ENCODE measurements around the gene CFAP157.

CFAP157 gene

DNA sequence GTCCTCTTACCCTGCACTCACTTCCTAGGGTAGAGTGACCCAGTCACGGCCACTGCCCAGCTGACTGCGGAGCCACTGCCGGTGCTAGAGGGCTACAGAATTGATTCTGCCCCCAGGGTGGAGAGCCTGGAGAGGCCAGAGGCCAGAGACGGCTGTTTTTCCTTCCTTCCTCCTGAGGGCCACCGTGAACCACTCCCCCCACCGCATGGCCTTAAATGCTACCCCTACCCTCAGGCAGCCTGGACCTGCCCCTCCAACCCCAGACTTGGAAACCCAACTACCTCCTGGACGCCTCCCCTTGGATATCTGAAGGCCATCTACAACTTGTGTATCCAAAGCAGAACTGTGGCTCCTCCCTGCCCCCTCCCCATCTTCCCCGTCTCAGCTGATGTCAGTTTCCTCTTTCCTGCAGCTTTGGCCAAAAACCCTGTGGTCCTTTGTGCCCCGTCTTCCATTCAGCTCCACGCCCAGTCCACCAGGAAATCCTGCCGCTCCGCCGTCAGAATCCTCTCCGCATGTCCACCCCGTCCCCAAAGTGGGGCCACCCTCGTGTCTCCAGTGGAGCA is 55.4 kb downstream of the CFAP157 start:
- Histone ChIP-seq H3K9ac (ENCODE audit: low read length) (no peak overlapping the region), H3K9me2 (replicated peaks; ENCODE audit: insufficient read depth, low read length) (no peaks in the 10 kb centered on the region), H3K27ac (ENCODE audit: low read depth, low read length) (no peak overlapping the region), H3K4me3 (ENCODE audit: insufficient read depth, low read length, poor library complexity, severe bottlenecking) (no peak overlapping the region), H3K4me2 (ENCODE audit: low read depth, low read length, poor library complexity, severe bottlenecking) (no peak overlapping the region), H3K27me3 (ENCODE audit: low read length) (no peaks in the 10 kb centered on the region), H3K36me3 (ENCODE audit: low read length) (no peaks in the 10 kb centered on the region), H2AFZ (ENCODE audit: low read depth, low read length, severe bottlenecking) (no peak overlapping the region), H3F3A (ENCODE audit: insufficient read depth) (no peaks in the 10 kb centered on the region), H3K9me3 (ENCODE audit: insufficient read depth, low read length) (no peaks in the 10 kb centered on the region), H3K79me2 (ENCODE audit: insufficient read depth, low read length) (no peaks in the 10 kb centered on the region), H4K20me1 (ENCODE audit: low read depth, low read length) (no peaks in the 10 kb centered on the region)
- TF ChIP-seq EZH2phosphoT487 (conservative IDR thresholded peaks at IDR 0.05; ENCODE audit: low read length), result no peak
- TF ChIP-seq, protein P1, sequence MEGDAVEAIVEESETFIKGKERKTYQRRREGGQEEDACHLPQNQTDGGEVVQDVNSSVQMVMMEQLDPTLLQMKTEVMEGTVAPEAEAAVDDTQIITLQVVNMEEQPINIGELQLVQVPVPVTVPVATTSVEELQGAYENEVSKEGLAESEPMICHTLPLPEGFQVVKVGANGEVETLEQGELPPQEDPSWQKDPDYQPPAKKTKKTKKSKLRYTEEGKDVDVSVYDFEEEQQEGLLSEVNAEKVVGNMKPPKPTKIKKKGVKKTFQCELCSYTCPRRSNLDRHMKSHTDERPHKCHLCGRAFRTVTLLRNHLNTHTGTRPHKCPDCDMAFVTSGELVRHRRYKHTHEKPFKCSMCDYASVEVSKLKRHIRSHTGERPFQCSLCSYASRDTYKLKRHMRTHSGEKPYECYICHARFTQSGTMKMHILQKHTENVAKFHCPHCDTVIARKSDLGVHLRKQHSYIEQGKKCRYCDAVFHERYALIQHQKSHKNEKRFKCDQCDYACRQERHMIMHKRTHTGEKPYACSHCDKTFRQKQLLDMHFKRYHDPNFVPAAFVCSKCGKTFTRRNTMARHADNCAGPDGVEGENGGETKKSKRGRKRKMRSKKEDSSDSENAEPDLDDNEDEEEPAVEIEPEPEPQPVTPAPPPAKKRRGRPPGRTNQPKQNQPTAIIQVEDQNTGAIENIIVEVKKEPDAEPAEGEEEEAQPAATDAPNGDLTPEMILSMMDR (IDR thresholded peaks at IDR 0.05; ENCODE audit: insufficient read depth, low read length, poor library complexity, severe bottlenecking), result no peak

DNA sequence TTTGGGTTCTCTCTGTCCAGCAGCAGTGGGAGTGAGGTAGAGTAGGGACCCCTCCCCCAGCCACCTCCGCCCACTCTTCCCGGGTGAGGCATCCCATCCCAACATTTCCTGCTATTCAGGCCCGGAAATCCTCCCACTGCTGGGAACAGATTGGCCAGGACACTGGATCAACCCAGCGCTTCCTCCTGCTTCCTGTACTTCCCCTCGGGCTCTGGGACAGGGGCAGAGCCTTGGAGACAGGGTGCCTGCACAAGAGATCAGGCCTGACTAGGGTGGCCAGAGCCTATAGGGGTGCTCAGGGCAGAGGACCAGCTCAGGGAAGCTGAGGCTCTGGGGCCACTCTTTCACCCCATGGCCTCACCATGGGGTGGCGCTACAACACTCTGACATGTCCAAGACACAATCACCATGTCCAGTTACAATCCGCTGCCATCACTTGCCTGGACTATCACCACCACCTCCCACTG is 57.2 kb downstream of the CFAP157 start:
- Histone ChIP-seq H3K27ac (ENCODE audit: low read depth, low read length) (no peak overlapping the region), H3K9ac (ENCODE audit: low read length) (no peak overlapping the region), H3K4me3 (ENCODE audit: insufficient read depth, low read length, poor library complexity, severe bottlenecking) (no peak overlapping the region), H4K20me1 (ENCODE audit: low read depth, low read length) (no peaks in the 10 kb centered on the region), H2AFZ (ENCODE audit: low read depth, low read length, severe bottlenecking) (no peak overlapping the region), H3K9me2 (replicated peaks; ENCODE audit: insufficient read depth, low read length) (no peaks in the 10 kb centered on the region), H3F3A (ENCODE audit: insufficient read depth) (no peaks in the 10 kb centered on the region), H3K9me3 (ENCODE audit: insufficient read depth, low read length) (no peaks in the 10 kb centered on the region), H3K79me2 (ENCODE audit: insufficient read depth, low read length) (no peaks in the 10 kb centered on the region), H3K4me2 (ENCODE audit: low read depth, low read length, poor library complexity, severe bottlenecking) (no peak overlapping the region), H3K36me3 (ENCODE audit: low read length) (no peaks in the 10 kb centered on the region), H3K27me3 (ENCODE audit: low read length) (no peaks in the 10 kb centered on the region)
- TF ChIP-seq, protein P1 (IDR thresholded peaks at IDR 0.05; ENCODE audit: insufficient read depth, low read length, poor library complexity, severe bottlenecking), result no peak
- TF ChIP-seq EZH2phosphoT487 (conservative IDR thresholded peaks at IDR 0.05; ENCODE audit: low read length), result no peak

DNA sequence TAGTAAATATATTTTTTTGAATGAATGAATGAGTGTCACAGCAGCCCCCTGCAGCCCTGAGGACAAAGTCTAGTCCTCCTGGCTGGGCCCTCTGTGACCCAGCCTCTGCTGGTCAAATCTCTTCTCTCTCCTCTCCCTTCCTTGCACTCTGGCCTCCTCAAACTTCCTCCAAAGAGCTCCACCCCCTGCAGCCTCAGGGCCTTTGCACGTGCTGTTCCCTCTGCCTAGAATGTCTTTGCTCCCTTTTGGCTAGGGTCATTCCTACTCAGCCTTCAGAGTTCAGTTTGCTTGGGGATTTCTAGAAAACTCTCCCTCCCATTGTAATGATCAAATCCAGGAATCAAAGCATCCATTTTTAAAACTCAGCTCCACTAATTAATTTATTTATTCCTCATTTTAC is 58.6 kb downstream of the CFAP157 start:
- no peaks in the 10 kb centered on the region for H3F3A ChIP-seq (ENCODE audit: insufficient read depth)
- no peak overlapping the region for H3K4me2 ChIP-seq (ENCODE audit: low read depth, low read length, poor library complexity, severe bottlenecking)
- H3K9me3 ChIP-seq (ENCODE audit: insufficient read depth, low read length), result no peaks in the 10 kb centered on the region
- no peak overlapping the region for H3K27ac ChIP-seq (ENCODE audit: low read depth, low read length)
- H3K9me2 ChIP-seq (replicated peaks; ENCODE audit: insufficient read depth, low read length), result no peaks in the 10 kb centered on the region
- H3K4me3 ChIP-seq (ENCODE audit: insufficient read depth, low read length, poor library complexity, severe bottlenecking), result no peak overlapping the region
- no peak for TF ChIP-seq EZH2phosphoT487 (conservative IDR thresholded peaks at IDR 0.05; ENCODE audit: low read length)
- TF ChIP-seq, protein P1 (IDR thresholded peaks at IDR 0.05; ENCODE audit: insufficient read depth, low read length, poor library complexity, severe bottlenecking), result no peak
- no peaks in the 10 kb centered on the region for H4K20me1 ChIP-seq (ENCODE audit: low read depth, low read length)
- no peak overlapping the region for H3K9ac ChIP-seq (ENCODE audit: low read length)
- no peak overlapping the region for H2AFZ ChIP-seq (ENCODE audit: low read depth, low read length, severe bottlenecking)
- H3K79me2 ChIP-seq (ENCODE audit: insufficient read depth, low read length), result no peaks in the 10 kb centered on the region
- H3K36me3 ChIP-seq (ENCODE audit: low read length), result no peaks in the 10 kb centered on the region
- no peaks in the 10 kb centered on the region for H3K27me3 ChIP-seq (ENCODE audit: low read length)

Measured in SU-DHL-6 (cell line).